Activated naive CD8-positive, alpha-beta T cell treated with anti-CD3 and anti-CD28 coated beads, Interleukin-2, amount 10 ng/mL, durations not matched to agents 7 days and 5 days (primary cell): ENCODE data around the gene NOTUM. TPM values are rescaled to one million over a fixed set of nuclear protein-coding genes. Genes with fewer than 3 reads are reported as not detected.
A peak's percentile ranks its signal among the peaks of the same experiment; 100 is the strongest.

ENCODE experiments used
- ATAC-seq: fragments of 150-1000 bp; cut with Tn5 transposase; one replicate; pipeline ENCODE4 v1.10.0; 2021; ENCODE audit warnings: low read depth, moderate library complexity
- POLR2A ChIA-PET: fragments of 350-600 bp; sonication (Branson Sonifier 250); formaldehyde crosslinking; loops from one replicate; lab custom pipeline; 2021; ENCODE audit warnings: antibody characterized with exemption; lab: Charles Lee
- DNase-seq: peaks from one replicate; pipeline ENCODE4 v3.0.0; 2021
- H3K27ac Mint-ChIP-seq: one replicate; pipeline ENCODE4 v1.8.0; 2022; ENCODE audit warnings: mild to moderate bottlenecking, mixed read lengths
- H3K27me3 Mint-ChIP-seq: one replicate; pipeline ENCODE4 v1.8.0; 2022; ENCODE audit warnings: mild to moderate bottlenecking, moderate library complexity, mixed read lengths
- H3K36me3 Mint-ChIP-seq: one replicate; pipeline ENCODE4 v1.8.0; 2021; ENCODE audit warnings: mild to moderate bottlenecking, mixed read lengths
- H3K4me1 Mint-ChIP-seq: one replicate; pipeline ENCODE4 v1.8.0; 2021; ENCODE audit warnings: mixed read lengths
- H3K4me3 Mint-ChIP-seq: one replicate; pipeline ENCODE4 v1.8.0; 2022; ENCODE audit warnings: mild to moderate bottlenecking, moderate library complexity, mixed read lengths
- H3K9me3 Mint-ChIP-seq: one replicate; pipeline ENCODE4 v1.8.0; 2021; ENCODE audit warnings: mixed read lengths
- total RNA-seq, 2 experiments: library from RNA; stranded (reverse); gene quantifications; one replicate each; pipeline ENCODE4 v1.2.3, GENCODE V29; 2021

NOTUM gene
- total RNA-seq, 2 experiments from 2014 or later: 0.25 to 0.26 TPM

DNA sequence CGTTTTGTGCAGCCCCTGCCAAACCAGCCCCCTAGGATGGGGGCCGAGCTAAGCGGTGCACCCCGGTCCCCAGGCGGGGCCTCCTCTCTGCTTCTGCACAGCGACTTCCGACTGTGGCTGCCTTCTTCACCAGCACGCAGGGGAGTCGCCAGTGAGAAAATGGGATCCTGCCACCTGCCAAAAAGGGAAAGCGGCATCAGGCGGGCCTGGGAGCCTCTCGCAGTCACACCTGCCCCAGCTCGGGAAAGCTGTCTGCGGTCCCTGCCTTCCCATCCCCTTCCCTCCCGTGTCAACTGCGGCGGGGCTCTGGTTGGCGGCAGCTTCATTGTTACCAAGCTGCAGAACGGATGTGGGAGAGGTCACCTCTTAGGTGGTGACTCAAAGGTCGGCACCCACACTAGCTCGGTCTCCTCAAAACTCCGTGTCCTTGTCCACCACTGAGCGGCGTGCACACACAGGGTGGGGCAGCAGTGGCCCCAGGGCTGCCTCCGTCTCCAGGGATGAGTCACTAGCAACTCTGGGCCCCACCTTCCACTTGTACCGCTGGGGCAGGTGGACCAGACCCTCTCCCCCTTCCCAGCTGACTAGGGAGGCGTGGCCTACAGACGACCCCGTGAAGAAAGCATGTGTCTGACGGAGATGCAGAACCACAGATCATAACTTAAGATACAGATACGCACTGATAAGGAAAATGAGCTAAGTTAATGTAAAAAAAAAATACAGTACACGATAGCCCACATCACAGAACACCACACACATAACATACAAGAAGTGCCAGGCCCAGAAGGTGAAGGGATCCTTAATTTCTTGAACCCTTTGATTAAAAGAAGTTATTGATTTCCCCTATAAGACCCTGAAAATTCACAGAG lies 48.3 kb downstream of the NOTUM start:
- H3K27me3 Mint-ChIP-seq: no peaks in the 10 kb centered on the region
- DNase-seq (no peak), ATAC-seq (no peak)
- peak overlapping the region; percentile 5 for H3K27ac Mint-ChIP-seq
- H3K4me1 Mint-ChIP-seq: peaks cover 17% of the 10 kb centered on the region
- peak overlapping the region; percentile 16 for H3K4me3 Mint-ChIP-seq
- peaks cover 9% of the 10 kb centered on the region for H3K36me3 Mint-ChIP-seq
- no peaks in the 10 kb centered on the region for H3K9me3 Mint-ChIP-seq
- POLR2A ChIA-PET: interaction anchor here (0.9 to 1.1 kb wide), 2 partner anchors 11 to 78 kb away, joined by 3 read pairs; partner anchors contain the start of gene PPP1R27

DNA sequence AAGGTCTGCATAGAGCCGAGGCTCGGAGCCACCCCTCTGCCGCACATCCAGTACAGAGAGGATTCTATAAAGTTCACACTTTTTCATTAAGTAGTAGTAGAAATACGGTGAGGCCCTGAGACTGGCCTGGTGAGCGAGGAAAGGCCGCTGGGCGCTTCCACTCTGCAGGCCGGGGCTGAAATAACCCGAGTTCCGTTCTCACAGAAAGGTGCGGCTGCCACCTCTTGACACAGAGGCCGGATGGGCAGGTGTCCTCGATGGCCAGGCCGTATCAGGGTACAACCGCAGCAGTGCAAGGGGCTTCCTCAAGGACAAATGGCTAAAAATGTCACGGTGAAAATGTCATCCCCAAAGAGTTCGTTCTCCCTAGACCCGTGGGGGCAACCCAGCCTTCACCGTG lies 49.0 kb downstream of the NOTUM start:
- no peak overlapping the region for H3K27ac Mint-ChIP-seq
- H3K4me3 Mint-ChIP-seq: peak overlapping the region; percentile 60
- no peaks in the 10 kb centered on the region for H3K27me3 Mint-ChIP-seq
- H3K4me1 Mint-ChIP-seq: peaks cover 13% of the 10 kb centered on the region
- peaks cover 7% of the 10 kb centered on the region for H3K36me3 Mint-ChIP-seq
- ATAC-seq: no peak
- POLR2A ChIA-PET: interaction anchor here (0.5 to 1.5 kb wide), 2 partner anchors 20 to 64 kb away, joined by 4 to 5 read pairs; no protein-coding TSS in a partner anchor
- DNase-seq: no peak
- H3K9me3 Mint-ChIP-seq: no peaks in the 10 kb centered on the region

DNA sequence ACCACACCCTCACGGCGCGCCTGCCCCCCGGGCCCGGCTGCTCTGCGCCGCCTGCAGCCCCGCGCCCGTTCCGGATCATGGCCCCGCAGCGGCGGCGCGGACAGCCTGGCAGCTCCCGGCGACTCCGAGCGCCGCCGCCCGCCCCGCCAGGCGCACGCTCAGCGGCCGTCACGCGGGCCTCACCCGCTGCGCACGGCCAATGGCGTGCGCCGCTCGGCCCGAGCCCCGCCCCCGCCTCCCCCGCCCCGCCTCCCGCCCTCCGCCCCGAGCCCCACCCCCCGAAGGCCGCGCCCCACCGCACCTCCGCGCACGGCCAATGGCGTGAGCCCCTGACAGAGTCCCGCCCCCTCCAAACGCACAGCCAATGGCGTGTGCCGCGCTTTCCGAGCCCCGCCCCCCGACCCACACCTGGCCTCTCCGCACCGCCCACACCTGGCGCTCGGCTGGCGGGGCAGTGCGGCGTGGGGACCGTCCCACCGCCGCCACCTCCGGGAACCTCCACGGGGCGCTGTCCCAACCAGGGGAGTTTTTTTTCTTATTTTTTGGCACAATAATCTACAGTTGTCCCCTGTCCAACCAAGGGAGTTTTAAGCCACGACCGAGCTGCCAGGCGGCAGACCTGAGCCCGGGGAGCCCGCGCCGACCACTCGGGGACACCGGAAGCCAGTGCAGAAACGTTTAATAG lies 49.6 kb downstream of the NOTUM start, which contains the start of gene PCYT2:
Gene PCYT2, minus strand, starts transcription at position 123 of the 685 bp plus-strand sequence. Its CDS starts 44 bp downstream, at position 79.
- DNase-seq: peak; percentile 92
- no peak within 1 kb of the TSS for H3K27ac Mint-ChIP-seq
- peaks cover 10% of the 10 kb centered on the region for H3K4me1 Mint-ChIP-seq
- no peaks in the 10 kb centered on the region for H3K9me3 Mint-ChIP-seq
- H3K4me3 Mint-ChIP-seq: peak within 1 kb of the TSS; percentile 87
- POLR2A ChIA-PET: interaction anchor here (0.5 to 1.5 kb wide), 4 partner anchors 14 to 63 kb away, joined by 3 to 5 read pairs (median 4); no protein-coding TSS in a partner anchor
- H3K36me3 Mint-ChIP-seq: peaks cover 5% of the 10 kb centered on the region
- H3K27me3 Mint-ChIP-seq: no peaks in the 10 kb centered on the region
- ATAC-seq: peak; percentile 88

GRCh38 chr17:81910840-81911276 lies 50.1 kb downstream of the NOTUM start:
- Mint-ChIP-seq H3K36me3 (peaks cover 5% of the 10 kb centered on the region), H3K27ac (no peak overlapping the region), H3K27me3 (no peaks in the 10 kb centered on the region), H3K4me1 (peaks cover 9% of the 10 kb centered on the region), H3K9me3 (no peaks in the 10 kb centered on the region), H3K4me3 (peak overlapping the region; percentile 87)
- POLR2A ChIA-PET: interaction anchor here (1.0 to 1.5 kb wide), 2 partner anchors 13 to 18 kb away, joined by 3 to 4 read pairs; no protein-coding TSS in a partner anchor
- peak; percentile 57 for DNase-seq
- peak; percentile 57 for ATAC-seq

DNA sequence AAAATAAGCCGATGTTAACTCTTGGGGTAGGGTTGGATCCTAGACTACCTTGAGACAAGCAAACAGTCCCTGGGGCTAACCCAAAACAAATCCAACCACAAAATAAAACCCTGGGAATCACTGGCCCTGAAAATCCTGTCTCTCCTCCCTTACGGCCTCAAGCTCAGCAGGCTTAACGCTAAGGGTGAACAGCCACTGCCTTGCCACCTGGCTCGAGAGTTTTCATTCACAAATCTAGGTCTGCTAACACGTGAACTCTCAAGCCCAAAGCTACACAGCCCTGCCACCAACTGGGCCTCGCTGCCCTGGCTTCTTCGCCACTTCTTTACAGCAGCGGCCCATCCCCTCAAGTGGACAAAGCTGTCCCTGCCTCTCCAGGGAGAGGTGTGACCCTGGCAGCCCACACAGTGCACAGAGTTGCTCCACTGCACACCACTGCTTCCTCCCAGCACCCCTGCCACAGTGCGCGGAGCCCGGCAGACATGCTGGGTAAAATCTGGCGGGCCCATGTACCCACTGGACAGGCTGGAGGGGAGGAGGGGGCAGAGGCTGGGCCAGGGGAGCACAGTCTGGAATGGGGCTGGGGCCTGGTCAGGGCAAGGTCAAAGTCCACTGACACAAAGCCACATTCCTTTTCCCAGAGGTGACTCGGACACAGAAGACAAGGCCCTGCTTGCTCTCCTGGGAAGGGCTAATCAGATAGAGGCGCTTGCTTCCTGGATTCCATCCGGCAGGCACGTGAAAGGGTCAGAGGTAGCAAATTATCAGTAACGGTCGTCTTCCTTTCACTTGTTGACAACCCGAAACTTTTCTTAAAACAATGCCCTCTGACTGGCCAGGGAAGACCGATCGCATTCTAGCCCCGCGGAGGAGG lies 50.8 kb downstream of the NOTUM start:
- Mint-ChIP-seq H3K4me1 (peaks cover 7% of the 10 kb centered on the region), H3K27me3 (no peaks in the 10 kb centered on the region), H3K9me3 (no peaks in the 10 kb centered on the region), H3K4me3 (peak overlapping the region; percentile 87), H3K36me3 (peaks cover 5% of the 10 kb centered on the region), H3K27ac (no peak overlapping the region)
- POLR2A ChIA-PET: interaction anchor here (1.2 to 1.5 kb wide), 2 partner anchors 16 to 18 kb away, joined by 5 to 6 read pairs; partner anchors contain the start of gene ANAPC11
- ATAC-seq (no peak), DNase-seq (no peak)

GRCh38 chr17:81909231-81909630 lies 51.8 kb downstream of the NOTUM start:
- peak overlapping the region; percentile 87 for H3K4me3 Mint-ChIP-seq
- POLR2A ChIA-PET: interaction anchor here (0.5 to 1.5 kb wide), 3 partner anchors 17 to 27 kb away, joined by 3 to 6 read pairs (median 5); partner anchors contain the start of gene ANAPC11
- peaks cover 7% of the 10 kb centered on the region for H3K4me1 Mint-ChIP-seq
- H3K27ac Mint-ChIP-seq: no peak overlapping the region
- no peaks in the 10 kb centered on the region for H3K9me3 Mint-ChIP-seq
- no peaks in the 10 kb centered on the region for H3K27me3 Mint-ChIP-seq
- DNase-seq (no peak), ATAC-seq (no peak)
- H3K36me3 Mint-ChIP-seq: peaks cover 5% of the 10 kb centered on the region

DNA sequence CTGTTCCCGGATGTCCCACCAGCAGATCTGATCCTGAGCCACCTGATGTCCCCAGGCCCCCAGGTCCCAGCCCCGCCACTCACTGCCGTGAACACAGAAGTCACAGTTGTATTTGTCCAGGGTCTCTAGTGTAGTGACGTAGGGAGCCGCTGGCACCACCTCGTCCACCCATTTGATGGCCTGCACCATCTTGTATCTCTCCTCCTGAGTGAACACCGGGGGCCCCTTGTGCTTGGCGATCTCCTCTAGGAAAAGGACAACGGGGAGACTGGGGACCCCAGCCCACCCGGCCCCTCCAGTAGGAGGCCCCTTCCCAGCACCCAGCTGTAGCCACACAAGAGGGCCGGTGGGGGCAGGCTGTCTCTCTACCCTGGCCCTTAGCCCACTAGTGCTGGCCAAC lies 52.2 kb downstream of the NOTUM start:
- H3K4me1 Mint-ChIP-seq: peaks cover 7% of the 10 kb centered on the region
- DNase-seq (no peak), ATAC-seq (no peak)
- peaks cover 5% of the 10 kb centered on the region for H3K36me3 Mint-ChIP-seq
- no peaks in the 10 kb centered on the region for H3K9me3 Mint-ChIP-seq
- POLR2A ChIA-PET: interaction anchor here (0.5 kb wide), 1 partner anchor 26 kb away, joined by 3 read pairs; no protein-coding TSS in a partner anchor
- no peak overlapping the region for H3K27ac Mint-ChIP-seq
- H3K27me3 Mint-ChIP-seq: no peaks in the 10 kb centered on the region
- peak overlapping the region; percentile 87 for H3K4me3 Mint-ChIP-seq

GRCh38 chr17:81907219-81908145 lies 53.5 kb downstream of the NOTUM start:
- ATAC-seq (no peak), DNase-seq (no peak)
- H3K27me3 Mint-ChIP-seq: no peaks in the 10 kb centered on the region
- no peak overlapping the region for H3K4me3 Mint-ChIP-seq
- no peaks in the 10 kb centered on the region for H3K36me3 Mint-ChIP-seq
- no peaks in the 10 kb centered on the region for H3K9me3 Mint-ChIP-seq
- POLR2A ChIA-PET: interaction anchor here (0.5 kb wide), 1 partner anchor 27 kb away, joined by 4 read pairs; no protein-coding TSS in a partner anchor
- peaks cover 7% of the 10 kb centered on the region for H3K4me1 Mint-ChIP-seq
- H3K27ac Mint-ChIP-seq: no peak overlapping the region

DNA sequence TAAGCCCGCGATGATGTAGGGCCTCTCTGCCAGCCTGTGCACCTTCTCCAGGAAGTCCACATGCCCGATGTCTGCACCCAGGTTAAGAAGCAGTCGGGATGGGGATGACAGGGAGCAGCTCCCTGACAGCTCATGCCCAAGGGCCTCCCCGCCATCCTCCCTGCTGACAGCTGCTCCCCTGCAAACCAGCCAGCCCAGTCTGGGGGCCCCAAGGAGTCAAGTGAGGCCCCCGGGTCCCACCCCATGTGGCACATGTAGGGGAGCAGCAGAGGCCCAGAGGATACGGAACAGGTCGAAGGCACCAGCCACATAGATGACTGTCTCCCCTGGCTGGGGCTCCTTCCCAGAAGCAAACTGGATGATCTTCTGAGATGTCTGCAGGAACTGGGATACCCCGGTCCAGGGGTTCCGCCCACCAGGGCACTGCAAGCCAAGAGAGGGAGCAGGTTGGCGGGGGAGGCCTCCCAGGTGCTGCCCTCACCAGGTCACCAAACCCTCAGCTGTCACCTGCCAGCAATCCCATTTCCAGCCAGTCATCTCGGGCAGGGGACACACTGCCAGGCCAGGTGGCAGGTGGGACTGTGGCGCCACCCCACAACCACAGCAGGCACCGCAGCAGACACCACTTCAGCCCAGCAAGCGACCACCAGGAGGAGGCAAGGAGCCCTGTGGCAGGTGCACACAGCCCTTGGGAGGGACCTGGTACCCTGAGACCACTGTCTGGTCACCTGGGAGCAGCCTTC lies 54.3 kb downstream of the NOTUM start:
- Mint-ChIP-seq H3K4me1 (peaks cover 5% of the 10 kb centered on the region), H3K36me3 (no peaks in the 10 kb centered on the region), H3K27me3 (peaks cover under 1% of the 10 kb centered on the region), H3K9me3 (no peaks in the 10 kb centered on the region), H3K27ac (no peak overlapping the region), H3K4me3 (no peak overlapping the region)
- POLR2A ChIA-PET: interaction anchor here (0.6 kb wide), 1 partner anchor 59 kb away, joined by 3 read pairs; no protein-coding TSS in a partner anchor
- ATAC-seq (no peak), DNase-seq (no peak)

- peaks cover 3% of the 10 kb centered on the region for H3K36me3 Mint-ChIP-seq
- no peak overlapping the region for H3K4me3 Mint-ChIP-seq
- peaks cover 7% of the 10 kb centered on the region for H3K27me3 Mint-ChIP-seq
- no peaks in the 10 kb centered on the region for H3K9me3 Mint-ChIP-seq
- H3K27ac Mint-ChIP-seq: no peak overlapping the region
- POLR2A ChIA-PET: interaction anchor here (0.6 kb wide), 1 partner anchor 59 kb away, joined by 3 read pairs; no protein-coding TSS in a partner anchor
- no peak for DNase-seq
- ATAC-seq: no peak
- H3K4me1 Mint-ChIP-seq: peaks cover 4% of the 10 kb centered on the region
These were observed 55.0 kb downstream of the NOTUM start for GRCh38 chr17:81905993-81906392.

- peaks cover 7% of the 10 kb centered on the region for H3K36me3 Mint-ChIP-seq
- POLR2A ChIA-PET: no interaction called here
- no peak for ATAC-seq
These were observed 55.5 kb downstream of the NOTUM start for GRCh38 chr17:81905424-81905875.

More at GRCh38 chr17:81905424-81905875, 55.5 kb downstream of the NOTUM start:
- no peak for DNase-seq
- no peak overlapping the region for H3K4me3 Mint-ChIP-seq
- H3K27me3 Mint-ChIP-seq: peaks cover 11% of the 10 kb centered on the region
- H3K27ac Mint-ChIP-seq: no peak overlapping the region
- H3K9me3 Mint-ChIP-seq: no peaks in the 10 kb centered on the region
- peaks cover 6% of the 10 kb centered on the region for H3K4me1 Mint-ChIP-seq
